SH-SY5Y (cell line): ENCODE measurements around the gene GOLGA8J.

ENCODE experiments used
- GATA2 ChIP-seq: IDR thresholded peaks from 2 replicates; pipeline ENCODE4 v1.6.1; 2011; ENCODE audit warnings: mild to moderate bottlenecking, low read depth, low read length
- GATA3 ChIP-seq: IDR thresholded peaks from 2 replicates; pipeline ENCODE4 v1.6.1; 2011; ENCODE audit warnings: low read depth, mild to moderate bottlenecking, low read length, moderate library complexity

DNA sequence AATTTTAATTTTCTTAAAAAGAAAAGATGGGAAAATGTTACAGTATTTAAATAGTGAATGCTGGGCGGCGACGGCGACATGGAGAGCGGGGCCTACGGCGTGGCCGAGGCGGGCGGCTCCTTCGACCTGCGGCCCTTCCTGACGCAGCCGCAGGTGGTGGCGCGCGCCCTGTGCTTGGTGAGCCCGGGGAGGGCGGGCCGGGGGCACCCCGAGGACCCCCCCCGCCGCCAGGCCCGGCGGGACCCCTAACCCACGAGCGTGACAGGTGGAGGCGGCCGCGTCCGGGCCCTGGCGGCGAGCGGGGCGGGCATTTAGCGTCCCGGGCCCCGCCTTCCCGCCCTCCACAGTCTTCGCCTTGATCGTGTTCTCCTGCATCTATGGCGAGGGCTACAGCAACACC is 38.4 kb upstream of the GOLGA8J start:
- TF ChIP-seq GATA2 (no peak), GATA3 (no peak)
